ENCODE data around the gene CFDP1.

CFDP1 gene

GRCh38 chr16:75261590-75262078 is 171.7 kb downstream of the CFDP1 start:
- DNase-seq (ENCODE audit: low read depth) = no peak
- no peak overlapping the region for H3K4me3 ChIP-seq (ENCODE audit: control insufficient read depth, low read depth, low read length)
- TF ChIP-seq CTCF (IDR thresholded peaks at IDR 0.05; ENCODE audit: control insufficient read depth, insufficient read depth, low read depth, low read length, missing control alignments) = no peak

GRCh38 chr16:75260851-75261589 is 172.3 kb downstream of the CFDP1 start:
- no peak overlapping the region for H3K4me3 ChIP-seq (ENCODE audit: control insufficient read depth, low read depth, low read length)
- no peak for DNase-seq (ENCODE audit: low read depth)
- no peak for TF ChIP-seq CTCF (IDR thresholded peaks at IDR 0.05; ENCODE audit: control insufficient read depth, insufficient read depth, low read depth, low read length, missing control alignments)

GRCh38 chr16:75258807-75259141 is 174.5 kb downstream of the CFDP1 start:
- TF ChIP-seq CTCF (IDR thresholded peaks at IDR 0.05; ENCODE audit: control insufficient read depth, insufficient read depth, low read depth, low read length, missing control alignments) = no peak
- DNase-seq (ENCODE audit: low read depth) = no peak

GRCh38 chr16:75257886-75258806 is 175.2 kb downstream of the CFDP1 start:
- TF ChIP-seq CTCF (IDR thresholded peaks at IDR 0.05; ENCODE audit: control insufficient read depth, insufficient read depth, low read depth, low read length, missing control alignments) = no peak
- no peak for DNase-seq (ENCODE audit: low read depth)
- H3K4me3 ChIP-seq (ENCODE audit: control insufficient read depth, low read depth, low read length) = no peak overlapping the region

More at GRCh38 chr16:75258807-75259141, 174.5 kb downstream of the CFDP1 start:
- H3K4me3 ChIP-seq (ENCODE audit: control insufficient read depth, low read depth, low read length) = no peak overlapping the region

- no peak for DNase-seq (ENCODE audit: low read depth)
- no peak overlapping the region for H3K4me3 ChIP-seq (ENCODE audit: control insufficient read depth, low read depth, low read length)
- no peak for TF ChIP-seq CTCF (IDR thresholded peaks at IDR 0.05; ENCODE audit: control insufficient read depth, insufficient read depth, low read depth, low read length, missing control alignments)
These were observed 176.5 kb downstream of the CFDP1 start for GRCh38 chr16:75256696-75257343.

GRCh38 chr16:75256059-75256571 is 177.2 kb downstream of the CFDP1 start:
- no peak overlapping the region for H3K4me3 ChIP-seq (ENCODE audit: control insufficient read depth, low read depth, low read length)
- DNase-seq (ENCODE audit: low read depth) = no peak
- TF ChIP-seq CTCF (IDR thresholded peaks at IDR 0.05; ENCODE audit: control insufficient read depth, insufficient read depth, low read depth, low read length, missing control alignments) = no peak
